Common myeloid progenitor, CD34-positive (primary cell): ENCODE data around the gene OR2A14.
"Not testable (repeated sequence)": the region's sequence is repeated elsewhere in the genome, so short reads cannot be mapped to it uniquely, and the experiment has no call there.

ENCODE experiments used
- CTCF ChIA-PET: fragments of 350-600 bp; sonication (Branson Sonifier 250); formaldehyde crosslinking; loops from one replicate; lab custom pipeline; 2021; ENCODE audit warnings: antibody characterized with exemption; lab: Charles Lee
- POLR2A ChIA-PET: fragments of 350-600 bp; sonication (Branson Sonifier 250); formaldehyde crosslinking; loops from one replicate; lab custom pipeline; 2021; ENCODE audit warnings: antibody characterized with exemption; lab: Charles Lee
- DNase-seq, 3 donors: peaks; one replicate each; pipeline versions ENCODE4 v3.0.0 to v3.0.0-alpha.2; 2013
- H3K27ac ChIP-seq, 2 experiments: 1 replicate in 1 of 2; 2 replicates in 1 of 2; pipeline ENCODE4 v1.7.0; 2013; ENCODE audit warnings: inconsistent platforms in 2 of 2, low read length in 2 of 2, mild to moderate bottlenecking in 2 of 2, low read depth in 1 of 2, moderate library complexity in 1 of 2; ENCODE audit not compliant: severe bottlenecking in 2 of 2, insufficient read depth in 1 of 2, poor library complexity in 1 of 2
- H3K27me3 ChIP-seq, 5 experiments: replicated peaks in 2 of 5; 1 replicate in 3 of 5; 2 replicates in 2 of 5; pipeline versions ENCODE4 v1.6.1 to v1.7.0; 2013; ENCODE audit warnings: low read length in 4 of 5, mild to moderate bottlenecking in 2 of 5, moderate library complexity in 2 of 5, inconsistent platforms in 1 of 5; ENCODE audit not compliant: insufficient read depth in 5 of 5, control insufficient read depth in 4 of 5
- H3K36me3 ChIP-seq, 4 experiments: 1 replicate in 2 of 4; 2 replicates in 2 of 4; pipeline versions ENCODE4 v1.6.1 to v1.7.0; 2013; ENCODE audit warnings: low read length in 3 of 4, control low read depth in 1 of 4, mild to moderate bottlenecking in 1 of 4; ENCODE audit not compliant: control insufficient read depth in 4 of 4, insufficient read depth in 4 of 4
- H3K4me1 ChIP-seq, 4 experiments: 1 replicate in 3 of 4; 2 replicates in 1 of 4; pipeline versions ENCODE4 v1.6.1 to v1.7.1; 2013; ENCODE audit warnings: low read length in 3 of 4, mild to moderate bottlenecking in 3 of 4, control low read depth in 1 of 4, inconsistent platforms in 1 of 4, moderate library complexity in 1 of 4; ENCODE audit not compliant: control insufficient read depth in 4 of 4, insufficient read depth in 4 of 4; ENCODE audit errors: control extremely low read depth in 1 of 4
- H3K4me3 ChIP-seq, 7 experiments: 1 replicate in 4 of 7; 2 replicates in 3 of 7; pipeline versions ENCODE4 v1.5.1 to v1.7.0; 2013; ENCODE audit warnings: mild to moderate bottlenecking in 7 of 7, low read length in 6 of 7, moderate library complexity in 6 of 7, inconsistent platforms in 2 of 7, low read depth in 2 of 7, control low read depth in 1 of 7; ENCODE audit not compliant: insufficient read depth in 4 of 7, control insufficient read depth in 1 of 7; ENCODE audit errors: extremely low read depth in 1 of 7
- H3K9me3 ChIP-seq, 5 experiments: 1 replicate in 4 of 5; 2 replicates in 1 of 5; pipeline versions ENCODE4 v1.6.1 to v1.7.1; 2013; ENCODE audit warnings: low read length in 4 of 5, mild to moderate bottlenecking in 2 of 5, inconsistent platforms in 1 of 5, low read depth in 1 of 5, moderate library complexity in 1 of 5; ENCODE audit not compliant: control insufficient read depth in 4 of 5, insufficient read depth in 2 of 5; ENCODE audit errors: control extremely low read depth in 1 of 5
- WGBS: methylation state at CpG from one replicate; pipeline ENCODE4 v1.1.5; 2013; ENCODE audit not compliant: insufficient coverage; 5-methylcytosine and 5-hydroxymethylcytosine counted together

The OR2A14 gene

GRCh38 chr7:144127714-144128334 is 4.8 kb downstream of the OR2A14 start:
- H3K4me1 ChIP-seq = no peaks in the 10 kb centered on the region
- H3K27me3 ChIP-seq = no peaks in the 10 kb centered on the region
- no peaks in the 10 kb centered on the region for H3K9me3 ChIP-seq
- H3K4me3 ChIP-seq = no peak overlapping the region
- 0% methylated on average over 1 of the region's 6 CpGs for WGBS
- CTCF ChIA-PET = interaction anchor here (0.6 to 2.9 kb wide), 7 partner anchors 11 to 394 kb away, joined by 3 to 8 read pairs (median 4); no protein-coding TSS in a partner anchor
- DNase-seq = peak; percentile 80 to 87 (median 87)
- POLR2A ChIA-PET = no interaction called here
- H3K36me3 ChIP-seq = no peaks in the 10 kb centered on the region
- H3K27ac ChIP-seq = no peak overlapping the region

GRCh38 chr7:144129601-144130000 is 6.6 kb downstream of the OR2A14 start:
- H3K4me1 ChIP-seq, DNase-seq, POLR2A ChIA-PET, H3K9me3 ChIP-seq, H3K27me3 ChIP-seq, H3K4me3 ChIP-seq, CTCF ChIA-PET, H3K27ac ChIP-seq, H3K36me3 ChIP-seq: not testable (repeated sequence)
- 97% methylated on average over 9 of the region's 9 CpGs for WGBS

- no peaks in the 10 kb centered on the region for H3K9me3 ChIP-seq
- WGBS = 100% methylated on average over 2 of the region's 2 CpGs
- ChIA-PET CTCF (no interaction called here), POLR2A (no interaction called here)
- H3K27ac ChIP-seq = no peak overlapping the region
- no peaks in the 10 kb centered on the region for H3K36me3 ChIP-seq
- no peaks in the 10 kb centered on the region for H3K27me3 ChIP-seq
- no peak for DNase-seq
- no peak overlapping the region for H3K4me3 ChIP-seq
- no peaks in the 10 kb centered on the region for H3K4me1 ChIP-seq
Measured at GRCh38 chr7:144130730-144131129, 7.8 kb downstream of the OR2A14 start.

- H3K4me1 ChIP-seq = no peaks in the 10 kb centered on the region
- 100% methylated on average over 3 of the region's 3 CpGs for WGBS
- DNase-seq = no peak
- no peaks in the 10 kb centered on the region for H3K9me3 ChIP-seq
- H3K27ac ChIP-seq = no peak overlapping the region
- CTCF ChIA-PET = no interaction called here
- H3K27me3 ChIP-seq = no peaks in the 10 kb centered on the region
- POLR2A ChIA-PET = no interaction called here
- H3K36me3 ChIP-seq = no peaks in the 10 kb centered on the region
- H3K4me3 ChIP-seq = no peak overlapping the region
Measured at GRCh38 chr7:144132262-144132661, 9.3 kb downstream of the OR2A14 start.

GRCh38 chr7:144133307-144133706 is 10.3 kb downstream of the OR2A14 start:
- DNase-seq = no peak
- Histone ChIP-seq H3K27ac (no peak overlapping the region), H3K36me3 (no peaks in the 10 kb centered on the region), H3K9me3 (no peaks in the 10 kb centered on the region), H3K4me1 (no peaks in the 10 kb centered on the region), H3K27me3 (no peaks in the 10 kb centered on the region), H3K4me3 (no peak overlapping the region)
- POLR2A ChIA-PET = no interaction called here
- CTCF ChIA-PET = no interaction called here
- 100% methylated on average over 1 of the region's 6 CpGs for whole genome bisulfite sequencing

- no peaks in the 10 kb centered on the region for H3K36me3 ChIP-seq
- H3K27me3 ChIP-seq = no peaks in the 10 kb centered on the region
- H3K4me3 ChIP-seq = no peak overlapping the region
- WGBS = 100% methylated on average over 1 of the region's 1 CpG
- CTCF ChIA-PET = no interaction called here
- H3K9me3 ChIP-seq = no peaks in the 10 kb centered on the region
- DNase-seq = no peak
- H3K4me1 ChIP-seq = no peaks in the 10 kb centered on the region
- H3K27ac ChIP-seq = no peak overlapping the region
- POLR2A ChIA-PET = no interaction called here
Measured at GRCh38 chr7:144134116-144134515, 11.1 kb downstream of the OR2A14 start.

GRCh38 chr7:144137501-144137900 is 14.5 kb downstream of the OR2A14 start:
- no peaks in the 10 kb centered on the region for H3K36me3 ChIP-seq

More at GRCh38 chr7:144137501-144137900, 14.5 kb downstream of the OR2A14 start:
- Histone ChIP-seq H3K4me1 (no peaks in the 10 kb centered on the region), H3K4me3 (no peak overlapping the region), H3K27ac (no peak overlapping the region), H3K27me3 (no peaks in the 10 kb centered on the region), H3K9me3 (peaks cover 0 to 3% (median 0%) of the 10 kb centered on the region in 5 experiments)
- CTCF ChIA-PET = no interaction called here
- no peak for DNase-seq
- POLR2A ChIA-PET = no interaction called here
- WGBS = 80% methylated on average over 1 of the region's 1 CpG
